H9 (cell line): ENCODE results near the gene TRIOBP. TPM values are rescaled to one million over a fixed set of nuclear protein-coding genes. Genes with fewer than 3 reads are reported as not detected.

Source experiments
- DNase-seq: peaks from one replicate; pipeline ENCODE4 v3.0.0-alpha.2; 2017
- H2AFZ ChIP-seq: one replicate; pipeline ENCODE4 v1.6.1; 2013; ENCODE audit warnings: mild to moderate bottlenecking, low read length, control low read depth, moderate library complexity
- H2AK5ac ChIP-seq: 2 replicates; pipeline ENCODE4 v1.6.1; 2013; ENCODE audit warnings: low read length, control low read depth, mixed read lengths; ENCODE audit not compliant: insufficient read length
- H2BK120ac ChIP-seq: one replicate; pipeline ENCODE4 v1.6.1; 2013; ENCODE audit warnings: low read depth, mild to moderate bottlenecking, low read length, control low read depth, inconsistent platforms; ENCODE audit not compliant: poor library complexity, severe bottlenecking
- H2BK12ac ChIP-seq: 2 replicates; pipeline ENCODE4 v1.6.1; 2013; ENCODE audit warnings: low read length, control low read depth, mixed read lengths, low read depth; ENCODE audit not compliant: insufficient read length
- H2BK15ac ChIP-seq: 2 replicates; pipeline ENCODE4 v1.6.1; 2013; ENCODE audit warnings: low read depth, low read length, control low read depth
- H2BK20ac ChIP-seq: one replicate; pipeline ENCODE4 v1.6.1; 2013; ENCODE audit warnings: low read depth, mild to moderate bottlenecking, low read length, control low read depth, inconsistent platforms; ENCODE audit not compliant: poor library complexity, severe bottlenecking
- H2BK5ac ChIP-seq: 2 replicates; pipeline ENCODE4 v1.6.1; 2013; ENCODE audit warnings: low read length, control low read depth, mixed read lengths; ENCODE audit not compliant: insufficient read length
- H3K14ac ChIP-seq: 2 replicates; pipeline ENCODE4 v1.6.1; 2013; ENCODE audit warnings: low read length, control low read depth; ENCODE audit not compliant: insufficient read depth
- H3K18ac ChIP-seq: 2 replicates; pipeline ENCODE4 v1.6.1; 2013; ENCODE audit warnings: low read depth, mild to moderate bottlenecking, mixed read lengths, low read length, control low read depth; ENCODE audit not compliant: insufficient read length
- H3K23ac ChIP-seq: 2 replicates; pipeline ENCODE4 v1.6.1; 2013; ENCODE audit warnings: low read length, control low read depth, mixed read lengths, low read depth; ENCODE audit not compliant: insufficient read length
- H3K23me2 ChIP-seq: 2 replicates; pipeline ENCODE4 v1.6.1; 2013; ENCODE audit warnings: low read depth, mild to moderate bottlenecking, mixed read lengths, low read length, control low read depth; ENCODE audit not compliant: insufficient read length, poor library complexity, severe bottlenecking
- H3K27ac ChIP-seq: 2 replicates; pipeline ENCODE4 v1.5.1; 2013; ENCODE audit warnings: low read length, control low read depth, mixed read lengths, low read depth; ENCODE audit not compliant: insufficient read length
- H3K27me3 ChIP-seq: 2 replicates; pipeline ENCODE4 v1.6.1; 2013; ENCODE audit warnings: low read length, control low read depth, inconsistent platforms; ENCODE audit not compliant: insufficient read depth
- H3K4ac ChIP-seq: 2 replicates; pipeline ENCODE4 v1.6.1; 2013; ENCODE audit warnings: low read depth, mild to moderate bottlenecking, control low read depth, inconsistent platforms, low read length, moderate library complexity
- H3K4me1 ChIP-seq: 2 replicates; pipeline ENCODE4 v1.6.1; 2013; ENCODE audit warnings: low read length, control low read depth, inconsistent platforms; ENCODE audit not compliant: insufficient read depth
- H3K4me2 ChIP-seq: 2 replicates; pipeline ENCODE4 v1.6.1; 2013; ENCODE audit warnings: low read length, control low read depth, mixed read lengths; ENCODE audit not compliant: insufficient read length, insufficient read depth
- H3K56ac ChIP-seq: 2 replicates; pipeline ENCODE4 v1.6.1; 2013; ENCODE audit warnings: low read depth, mild to moderate bottlenecking, mixed read lengths, low read length, control low read depth; ENCODE audit not compliant: insufficient read length
- H3K79me1 ChIP-seq: 2 replicates; pipeline ENCODE4 v1.6.1; 2013; ENCODE audit warnings: low read depth, mild to moderate bottlenecking, moderate library complexity, low read length, control low read depth, inconsistent platforms; ENCODE audit not compliant: insufficient read depth, poor library complexity, severe bottlenecking
- H3K79me2 ChIP-seq: 2 replicates; pipeline ENCODE4 v1.6.1; 2013; ENCODE audit warnings: low read length, control low read depth, inconsistent platforms; ENCODE audit not compliant: insufficient read depth
- H3K9ac ChIP-seq: 2 replicates; pipeline ENCODE4 v1.6.1; 2013; ENCODE audit warnings: low read length, control low read depth, mixed read lengths; ENCODE audit not compliant: insufficient read length; ENCODE audit errors: extremely low read depth
- H3K9me3 ChIP-seq: one replicate; pipeline ENCODE4 v1.6.1; 2013; ENCODE audit warnings: low read depth, low read length, inconsistent platforms; ENCODE audit not compliant: control insufficient read depth
- H3T11ph ChIP-seq: one replicate; pipeline ENCODE4 v1.6.1; 2013; ENCODE audit warnings: mild to moderate bottlenecking, low read length, control low read depth, inconsistent platforms
- H4K20me1 ChIP-seq: one replicate; pipeline ENCODE4 v1.6.1; 2013; ENCODE audit not compliant: control insufficient read depth, insufficient read length, insufficient read depth
- H4K5ac ChIP-seq: 2 replicates; pipeline ENCODE4 v1.6.1; 2013; ENCODE audit warnings: low read depth, mild to moderate bottlenecking, mixed read lengths, low read length, control low read depth; ENCODE audit not compliant: insufficient read length
- H4K8ac ChIP-seq: replicated peaks from 2 replicates; pipeline ENCODE4 v1.6.1; 2013; ENCODE audit warnings: low read length, control low read depth, mixed read lengths, low read depth; ENCODE audit not compliant: insufficient read length
- H4K91ac ChIP-seq: 2 replicates; pipeline ENCODE4 v1.6.1; 2013; ENCODE audit warnings: low read depth, mild to moderate bottlenecking, moderate library complexity, mixed read lengths, low read length, control low read depth; ENCODE audit not compliant: insufficient read length
- H3K27ac Mint-ChIP-seq, 3 experiments: 2 replicates in 2 of 3; 3 replicates in 1 of 3; pipeline ENCODE4 v1.8.0; 2020 to 2021; ENCODE audit warnings: mixed read lengths in 3 of 3, mild to moderate bottlenecking in 1 of 3, moderate library complexity in 1 of 3
- H3K27me3 Mint-ChIP-seq: 2 replicates; pipeline ENCODE4 v1.8.0; 2021; ENCODE audit warnings: low read depth, mild to moderate bottlenecking, moderate library complexity, mixed read lengths
- H3K36me3 Mint-ChIP-seq, 3 experiments: 2 replicates in 2 of 3; 3 replicates in 1 of 3; pipeline ENCODE4 v1.8.0; 2020 to 2021; ENCODE audit warnings: low read depth in 3 of 3, mixed read lengths in 3 of 3; ENCODE audit not compliant: insufficient read depth in 1 of 3
- H3K4me1 Mint-ChIP-seq, 2 experiments: 2 replicates each; pipeline ENCODE4 v1.8.0; 2020; ENCODE audit warnings: mixed read lengths in 2 of 2
- H3K4me3 Mint-ChIP-seq, 2 experiments: 2 replicates in 1 of 2; 3 replicates in 1 of 2; pipeline ENCODE4 v1.8.0; 2020 to 2021; ENCODE audit warnings: mild to moderate bottlenecking in 2 of 2, mixed read lengths in 2 of 2, moderate library complexity in 1 of 2
- H3K9me3 Mint-ChIP-seq, 2 experiments: 2 replicates in 1 of 2; 3 replicates in 1 of 2; pipeline ENCODE4 v1.8.0; 2020; ENCODE audit warnings: mild to moderate bottlenecking in 2 of 2, mixed read lengths in 2 of 2, moderate library complexity in 1 of 2
- CTCF ChIP-seq: fragments of 200-600 bp; sonication (generic); conservative IDR thresholded peaks from 3 replicates; pipeline ENCODE4 v1.8.0; 2021; ENCODE audit warnings: antibody characterized with exemption, mild to moderate bottlenecking
- WGBS: extraction: QIAGEN DNeasy Blood & Tissue Kit; methylation state at CpG from one replicate; pipeline ENCODE4 v1.1.7; 2013; ENCODE audit warnings: missing lambda C conversion rate, low lambda C conversion rate, mixed read lengths; ENCODE audit not compliant: insufficient read length; ENCODE audit errors: extremely low coverage; 5-methylcytosine and 5-hydroxymethylcytosine counted together
- total RNA-seq: library from RNA; stranded (reverse); gene quantifications from 2 replicates; pipeline ENCODE4 v1.2.1, GENCODE V29; 2021

Gene TRIOBP
- total RNA-seq, 1 experiment from 2014 or later, result 52.7 TPM

DNA sequence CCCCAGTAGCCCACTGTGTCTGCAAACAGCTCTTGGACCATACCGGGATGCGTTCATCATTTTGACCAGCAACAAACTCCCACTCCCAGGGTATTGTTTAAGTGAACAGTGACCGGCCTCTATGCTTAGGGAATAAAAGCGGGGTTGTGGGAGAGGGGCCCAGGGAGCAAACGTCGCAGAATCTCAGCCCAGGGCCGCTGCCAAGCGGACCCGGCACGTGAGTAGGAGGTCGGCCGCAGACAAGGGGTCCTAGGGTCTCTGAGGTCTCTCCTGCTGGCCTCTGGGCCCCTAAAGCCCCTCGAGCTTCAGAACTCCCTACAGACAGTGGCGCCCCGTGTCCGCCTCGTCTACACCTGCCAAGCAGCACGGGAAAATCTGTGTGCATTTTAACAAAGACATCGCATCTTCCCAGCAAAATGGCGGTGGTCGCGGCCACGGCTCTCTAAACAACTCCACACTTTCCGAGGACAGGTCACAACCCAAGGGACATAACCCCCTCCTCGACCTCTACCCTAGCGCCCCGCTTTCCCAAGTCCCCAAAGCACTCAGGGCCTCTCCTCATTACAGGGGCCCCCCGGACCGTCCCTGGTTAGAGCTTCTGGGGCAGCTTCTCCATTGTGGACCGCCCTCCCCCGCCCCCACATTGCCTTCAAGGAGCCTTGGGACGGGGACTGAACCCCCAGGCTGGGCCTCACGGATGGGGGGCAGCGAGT is 106.9 kb downstream of the TRIOBP start:
- Mint-ChIP-seq H3K4me3 (peak overlapping the region; percentile 66 to 89), H3K4me1 (peaks cover 35 to 38% of the 10 kb centered on the region in 2 experiments), H3K9me3 (peaks cover 0 to 4% of the 10 kb centered on the region in 2 experiments; a peak in 3 of 5 replicates), H3K27ac (peak overlapping the region in 2 of 3 experiments; percentile 82 to 86; a peak in 3 of 7 replicates), H3K36me3 (no peaks in the 10 kb centered on the region; a peak in 1 of 7 replicates), H3K27me3 (peaks cover 67% of the 10 kb centered on the region)
- Histone ChIP-seq H3K14ac (peak overlapping the region; percentile 93), H2AFZ (no peak overlapping the region), H2BK20ac (peak overlapping the region; percentile 98), H3K18ac (peak overlapping the region; percentile 67), H3K79me1 (no peaks in the 10 kb centered on the region), H4K20me1 (no peaks in the 10 kb centered on the region), H2BK15ac (no peak overlapping the region), H3K4me1 (no peaks in the 10 kb centered on the region; the same call in 1 of the 2 replicates), H2BK5ac (no peak overlapping the region), H2BK12ac (peak overlapping the region; percentile 36), H3K4me2 (peak overlapping the region; percentile 87), H3K27me3 (peaks cover 13% of the 10 kb centered on the region; the same call in 1 of the 2 replicates), H3K23me2 (peaks cover 54% of the 10 kb centered on the region), H3K4ac (peak overlapping the region; percentile 95), H4K91ac (peak overlapping the region; percentile 97), H3K56ac (no peak overlapping the region), H2BK120ac (peak overlapping the region; percentile 97), H4K5ac (no peak overlapping the region), H2AK5ac (no peak overlapping the region), H3K79me2 (no peaks in the 10 kb centered on the region), H4K8ac (no peak overlapping the region), H3K23ac (no peak overlapping the region), H3K27ac (no peak overlapping the region), H3T11ph (no peak overlapping the region), H3K9me3 (no peaks in the 10 kb centered on the region), H3K9ac (peak overlapping the region; percentile 38)
- no peak for TF ChIP-seq CTCF
- WGBS, result no CpG with 5 or more reads among the region's 34 CpGs
- DNase-seq, result no peak
